ENCODE measurements around the gene TRPT1. TPM values are rescaled to one million over a fixed set of nuclear protein-coding genes. Genes with fewer than 3 reads are reported as not detected.

The TRPT1 gene
- total RNA-seq, 1 experiment from 2014 or later: 43.1 TPM

DNA sequence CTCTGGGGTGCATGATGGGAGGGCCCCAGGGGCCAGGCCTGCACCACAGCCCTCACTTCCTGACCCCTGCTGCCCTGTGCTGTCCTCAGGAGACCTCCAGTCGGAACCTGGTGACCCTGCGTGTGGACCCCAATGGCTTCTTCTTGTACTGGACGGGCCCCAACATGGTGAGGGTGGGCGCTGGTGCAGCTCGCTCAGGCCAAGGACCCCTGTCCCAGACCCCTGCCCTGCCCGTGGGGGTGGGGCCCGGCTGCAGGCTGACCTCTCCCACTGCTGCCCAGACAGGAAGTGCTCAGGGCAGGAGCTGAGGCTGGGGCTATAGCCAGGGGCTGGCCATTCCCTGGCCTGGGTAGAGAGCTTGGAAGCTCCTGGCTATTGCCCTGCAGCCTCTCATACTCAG is 28.3 kb upstream of the TRPT1 start:
- CTCF ChIA-PET: interaction anchor here (0.6 kb wide), 1 partner anchor 41 kb away, joined by 10 read pairs; no protein-coding TSS in a partner anchor
- H3K4me3 Mint-ChIP-seq (ENCODE audit: low read depth, unreplicated experiment): no peak overlapping the region
- intact Hi-C loops (cut with micrococcal nuclease; ENCODE audit: unreplicated experiment): no loop called here
- peaks cover 53% of the 10 kb centered on the region for H3K36me3 Mint-ChIP-seq (ENCODE audit: insufficient read depth, unreplicated experiment)
- no peaks in the 10 kb centered on the region for H3K9me3 Mint-ChIP-seq (ENCODE audit: low read depth, unreplicated experiment)
- no peak overlapping the region for H3K27ac Mint-ChIP-seq (ENCODE audit: unreplicated experiment)
- TF ChIP-seq, protein P1, sequence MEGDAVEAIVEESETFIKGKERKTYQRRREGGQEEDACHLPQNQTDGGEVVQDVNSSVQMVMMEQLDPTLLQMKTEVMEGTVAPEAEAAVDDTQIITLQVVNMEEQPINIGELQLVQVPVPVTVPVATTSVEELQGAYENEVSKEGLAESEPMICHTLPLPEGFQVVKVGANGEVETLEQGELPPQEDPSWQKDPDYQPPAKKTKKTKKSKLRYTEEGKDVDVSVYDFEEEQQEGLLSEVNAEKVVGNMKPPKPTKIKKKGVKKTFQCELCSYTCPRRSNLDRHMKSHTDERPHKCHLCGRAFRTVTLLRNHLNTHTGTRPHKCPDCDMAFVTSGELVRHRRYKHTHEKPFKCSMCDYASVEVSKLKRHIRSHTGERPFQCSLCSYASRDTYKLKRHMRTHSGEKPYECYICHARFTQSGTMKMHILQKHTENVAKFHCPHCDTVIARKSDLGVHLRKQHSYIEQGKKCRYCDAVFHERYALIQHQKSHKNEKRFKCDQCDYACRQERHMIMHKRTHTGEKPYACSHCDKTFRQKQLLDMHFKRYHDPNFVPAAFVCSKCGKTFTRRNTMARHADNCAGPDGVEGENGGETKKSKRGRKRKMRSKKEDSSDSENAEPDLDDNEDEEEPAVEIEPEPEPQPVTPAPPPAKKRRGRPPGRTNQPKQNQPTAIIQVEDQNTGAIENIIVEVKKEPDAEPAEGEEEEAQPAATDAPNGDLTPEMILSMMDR (IDR thresholded peaks at IDR 0.05; ENCODE audit: unreplicated experiment): no peak
- H3K27me3 Mint-ChIP-seq (ENCODE audit: unreplicated experiment): no peaks in the 10 kb centered on the region
- H3K4me1 Mint-ChIP-seq (ENCODE audit: low read depth, unreplicated experiment): no peaks in the 10 kb centered on the region
- no peak for DNase-seq
- BruUV-seq (replicated peaks): no TSS peak

DNA sequence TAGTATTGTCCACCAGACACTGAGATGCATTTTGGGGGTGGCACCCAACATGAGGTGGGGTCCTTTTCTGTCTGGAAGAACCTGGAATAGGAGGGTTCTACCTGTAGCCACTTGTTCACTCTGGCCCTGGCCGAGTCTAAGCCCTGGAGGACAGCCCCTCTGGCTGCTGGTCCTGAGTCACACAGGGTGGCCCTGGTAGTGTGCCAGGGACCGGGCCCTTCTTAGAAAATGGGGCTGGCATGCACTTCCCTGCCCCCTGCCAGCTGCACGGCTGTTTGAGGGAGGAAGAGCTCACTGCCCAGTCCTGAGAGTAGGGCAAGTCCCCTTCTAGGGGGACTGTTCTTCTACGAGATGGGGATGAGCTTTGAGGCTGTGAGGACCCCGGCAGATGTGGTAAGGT is 27.5 kb upstream of the TRPT1 start:
- BruUV-seq (replicated peaks): no TSS peak
- CTCF ChIA-PET: no interaction called here
- DNase-seq: no peak
- intact Hi-C loops (cut with micrococcal nuclease; ENCODE audit: unreplicated experiment): no loop called here
- peaks cover 54% of the 10 kb centered on the region for H3K36me3 Mint-ChIP-seq (ENCODE audit: insufficient read depth, unreplicated experiment)
- no peaks in the 10 kb centered on the region for H3K9me3 Mint-ChIP-seq (ENCODE audit: low read depth, unreplicated experiment)
- no peaks in the 10 kb centered on the region for H3K4me1 Mint-ChIP-seq (ENCODE audit: low read depth, unreplicated experiment)
- H3K4me3 Mint-ChIP-seq (ENCODE audit: low read depth, unreplicated experiment): peak overlapping the region; percentile 42
- H3K27me3 Mint-ChIP-seq (ENCODE audit: unreplicated experiment): no peaks in the 10 kb centered on the region
- H3K27ac Mint-ChIP-seq (ENCODE audit: unreplicated experiment): no peak overlapping the region
- TF ChIP-seq, protein P1 (IDR thresholded peaks at IDR 0.05; ENCODE audit: unreplicated experiment): no peak

DNA sequence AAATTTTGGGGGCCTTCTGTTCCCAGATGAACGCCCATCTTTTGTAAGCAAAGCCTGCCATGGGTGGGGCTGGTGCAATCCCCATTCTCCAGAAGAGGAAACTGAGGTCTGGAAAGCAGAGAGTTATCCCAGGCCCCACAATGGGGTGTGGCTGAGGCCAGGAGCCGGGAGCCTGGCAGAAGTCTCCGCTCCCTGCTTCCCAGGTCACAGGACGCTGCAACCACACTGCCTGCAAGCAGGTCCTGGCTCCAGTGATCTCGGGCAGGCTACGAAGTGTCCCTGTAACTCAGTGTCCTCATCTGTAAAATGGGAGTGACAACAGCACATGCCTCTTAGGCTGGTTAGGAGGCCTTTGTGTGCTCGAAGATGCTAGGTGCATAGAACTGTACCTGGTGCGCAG is 27.1 kb upstream of the TRPT1 start:
- intact Hi-C loops (cut with micrococcal nuclease; ENCODE audit: unreplicated experiment): no loop called here
- peaks cover 4% of the 10 kb centered on the region for H3K4me1 Mint-ChIP-seq (ENCODE audit: low read depth, unreplicated experiment)
- CTCF ChIA-PET: no interaction called here

DNA sequence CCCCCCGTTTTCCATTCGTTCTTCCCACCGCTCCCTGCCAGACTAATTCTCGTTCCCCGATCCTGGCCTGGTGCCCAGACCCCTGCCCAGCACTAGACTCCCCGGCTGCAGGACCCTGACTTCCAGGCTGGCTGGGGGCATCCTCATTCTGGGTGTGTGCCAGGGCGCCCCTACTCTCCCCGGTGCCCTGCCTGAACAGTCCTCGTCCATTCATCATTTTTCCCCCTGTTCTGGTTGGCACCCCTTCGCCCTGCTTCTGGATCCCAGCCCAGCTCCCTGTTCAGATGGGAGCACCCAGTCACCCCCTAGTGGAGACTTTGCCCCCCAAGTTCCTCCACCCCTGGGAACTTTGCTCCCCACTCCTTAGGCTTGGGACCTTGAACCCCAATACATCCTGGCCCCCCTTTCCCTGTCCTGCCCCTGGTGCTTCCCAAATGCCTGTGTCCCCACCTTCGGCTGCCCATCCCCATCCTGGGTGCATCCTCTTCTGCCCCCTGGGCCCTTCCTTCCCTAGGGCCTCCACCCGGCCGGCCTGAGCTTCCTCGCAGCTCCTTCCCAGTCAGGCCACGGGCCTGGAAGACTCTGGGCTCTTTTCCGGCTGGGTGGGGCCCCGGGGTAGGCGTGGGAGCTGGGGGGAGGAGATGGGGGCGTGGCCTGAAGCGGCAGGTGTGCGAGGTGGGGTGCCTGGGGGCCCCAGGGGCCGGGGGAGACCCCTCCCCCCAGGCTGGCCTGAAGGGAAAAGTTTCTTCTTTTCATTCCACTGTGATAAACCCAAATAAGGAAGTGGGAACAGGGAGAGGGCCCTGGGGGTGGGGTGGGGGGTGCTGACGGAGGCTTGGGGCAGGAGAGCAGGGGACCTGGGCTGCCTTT is 26.3 kb upstream of the TRPT1 start:
- peak; percentile 75 for DNase-seq
- H3K27me3 Mint-ChIP-seq (ENCODE audit: unreplicated experiment): no peaks in the 10 kb centered on the region
- CTCF ChIA-PET: interaction anchor here (0.7 to 1.8 kb wide), 6 partner anchors 11 to 103 kb away, joined by 3 to 16 read pairs (median 6); partner anchors contain the start of gene FKBP2
- H3K27ac Mint-ChIP-seq (ENCODE audit: unreplicated experiment): peak overlapping the region; percentile 74
- peaks cover 66% of the 10 kb centered on the region for H3K36me3 Mint-ChIP-seq (ENCODE audit: insufficient read depth, unreplicated experiment)
- no TSS peak for BruUV-seq (replicated peaks)
- intact Hi-C loops (cut with micrococcal nuclease; ENCODE audit: unreplicated experiment): no loop called here
- TF ChIP-seq, protein P1 (IDR thresholded peaks at IDR 0.05; ENCODE audit: unreplicated experiment): no peak
- no peaks in the 10 kb centered on the region for H3K9me3 Mint-ChIP-seq (ENCODE audit: low read depth, unreplicated experiment)
- peak overlapping the region; percentile 90 for H3K4me3 Mint-ChIP-seq (ENCODE audit: low read depth, unreplicated experiment)
- H3K4me1 Mint-ChIP-seq (ENCODE audit: low read depth, unreplicated experiment): peaks cover 11% of the 10 kb centered on the region

More for the DNA sequence above, 27.1 kb upstream of the TRPT1 start:
- no TSS peak for BruUV-seq (replicated peaks)
- no peaks in the 10 kb centered on the region for H3K9me3 Mint-ChIP-seq (ENCODE audit: low read depth, unreplicated experiment)
- DNase-seq: no peak
- TF ChIP-seq, protein P1 (IDR thresholded peaks at IDR 0.05; ENCODE audit: unreplicated experiment): no peak
- peak overlapping the region; percentile 90 for H3K4me3 Mint-ChIP-seq (ENCODE audit: low read depth, unreplicated experiment)
- no peak overlapping the region for H3K27ac Mint-ChIP-seq (ENCODE audit: unreplicated experiment)
- H3K27me3 Mint-ChIP-seq (ENCODE audit: unreplicated experiment): no peaks in the 10 kb centered on the region
- peaks cover 58% of the 10 kb centered on the region for H3K36me3 Mint-ChIP-seq (ENCODE audit: insufficient read depth, unreplicated experiment)
